ENCODE measurements around the gene PPP6R2.

GRCh38 chr22:50471962-50472361, 128.8 kb downstream of the PPP6R2 start:
- TF ChIP-seq, protein P1, sequence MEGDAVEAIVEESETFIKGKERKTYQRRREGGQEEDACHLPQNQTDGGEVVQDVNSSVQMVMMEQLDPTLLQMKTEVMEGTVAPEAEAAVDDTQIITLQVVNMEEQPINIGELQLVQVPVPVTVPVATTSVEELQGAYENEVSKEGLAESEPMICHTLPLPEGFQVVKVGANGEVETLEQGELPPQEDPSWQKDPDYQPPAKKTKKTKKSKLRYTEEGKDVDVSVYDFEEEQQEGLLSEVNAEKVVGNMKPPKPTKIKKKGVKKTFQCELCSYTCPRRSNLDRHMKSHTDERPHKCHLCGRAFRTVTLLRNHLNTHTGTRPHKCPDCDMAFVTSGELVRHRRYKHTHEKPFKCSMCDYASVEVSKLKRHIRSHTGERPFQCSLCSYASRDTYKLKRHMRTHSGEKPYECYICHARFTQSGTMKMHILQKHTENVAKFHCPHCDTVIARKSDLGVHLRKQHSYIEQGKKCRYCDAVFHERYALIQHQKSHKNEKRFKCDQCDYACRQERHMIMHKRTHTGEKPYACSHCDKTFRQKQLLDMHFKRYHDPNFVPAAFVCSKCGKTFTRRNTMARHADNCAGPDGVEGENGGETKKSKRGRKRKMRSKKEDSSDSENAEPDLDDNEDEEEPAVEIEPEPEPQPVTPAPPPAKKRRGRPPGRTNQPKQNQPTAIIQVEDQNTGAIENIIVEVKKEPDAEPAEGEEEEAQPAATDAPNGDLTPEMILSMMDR (IDR thresholded peaks at IDR 0.05 in 2 of 3, conservative IDR thresholded peaks at IDR 0.05 in 1 of 3; ENCODE audit: borderline replicate concordance in 1 of 3, insufficient read depth in 1 of 3, low read depth in 2 of 3, low read length in 2 of 3), result no peak
- TF ChIP-seq RAD21 (IDR thresholded peaks at IDR 0.05; ENCODE audit: low read depth) (no peak), POLR2A (IDR thresholded peaks at IDR 0.05; ENCODE audit: borderline replicate concordance, extremely low read depth, insufficient read depth, insufficient read length) (no peak), ZNF274 (IDR thresholded peaks at IDR 0.05; ENCODE audit: low read depth, low read length) (no peak), EZH2phosphoT487 (IDR thresholded peaks at IDR 0.05; ENCODE audit: borderline replicate concordance) (no peak), SIN3A (IDR thresholded peaks at IDR 0.05; ENCODE audit: low read depth) (no peak), SRF (IDR thresholded peaks at IDR 0.05; ENCODE audit: low read depth) (no peak), ATF3 (IDR thresholded peaks at IDR 0.05) (no peak), JUND (IDR thresholded peaks at IDR 0.05) (no peak), POLR2AphosphoS5 (IDR thresholded peaks at IDR 0.05; ENCODE audit: low read depth, low read length) (no peak)
- TF ChIP-seq, protein P2, sequence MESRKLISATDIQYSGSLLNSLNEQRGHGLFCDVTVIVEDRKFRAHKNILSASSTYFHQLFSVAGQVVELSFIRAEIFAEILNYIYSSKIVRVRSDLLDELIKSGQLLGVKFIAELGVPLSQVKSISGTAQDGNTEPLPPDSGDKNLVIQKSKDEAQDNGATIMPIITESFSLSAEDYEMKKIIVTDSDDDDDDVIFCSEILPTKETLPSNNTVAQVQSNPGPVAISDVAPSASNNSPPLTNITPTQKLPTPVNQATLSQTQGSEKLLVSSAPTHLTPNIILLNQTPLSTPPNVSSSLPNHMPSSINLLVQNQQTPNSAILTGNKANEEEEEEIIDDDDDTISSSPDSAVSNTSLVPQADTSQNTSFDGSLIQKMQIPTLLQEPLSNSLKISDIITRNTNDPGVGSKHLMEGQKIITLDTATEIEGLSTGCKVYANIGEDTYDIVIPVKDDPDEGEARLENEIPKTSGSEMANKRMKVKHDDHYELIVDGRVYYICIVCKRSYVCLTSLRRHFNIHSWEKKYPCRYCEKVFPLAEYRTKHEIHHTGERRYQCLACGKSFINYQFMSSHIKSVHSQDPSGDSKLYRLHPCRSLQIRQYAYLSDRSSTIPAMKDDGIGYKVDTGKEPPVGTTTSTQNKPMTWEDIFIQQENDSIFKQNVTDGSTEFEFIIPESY (IDR thresholded peaks at IDR 0.05; ENCODE audit: extremely low read depth, insufficient replicate concordance, low read length), result no peak
